Stomach (tissue), 9 donors: ENCODE results near the gene OR51B2. TPM values are rescaled to one million over a fixed set of nuclear protein-coding genes. Genes with fewer than 3 reads are reported as not detected.

Experiments used
- DNase-seq, 2 donors: peaks; one replicate each; pipeline versions ENCODE4 v3.0.0 to v3.0.0-alpha.2; 2013 to 2019
- H3K27ac ChIP-seq, 5 donors: fragments of 200-600 bp in 4 of 5; sonication (generic) in 4 of 5; one replicate each; pipeline ENCODE4 v1.5.1; 2013 to 2019; ENCODE audit warnings: mild to moderate bottlenecking in 1 of 5, moderate library complexity in 1 of 5
- H3K27me3 ChIP-seq, 3 donors: fragments of 200-600 bp; sonication (generic); one replicate each; pipeline ENCODE4 v1.5.1; 2017 to 2019; ENCODE audit warnings: mixed run types in 1 of 3
- H3K36me3 ChIP-seq, 4 donors: fragments of 200-600 bp; sonication (generic); 1 replicate in 3 of 4; 2 replicates in 1 of 4; pipeline ENCODE4 v1.5.1; 2016 to 2019
- H3K4me1 ChIP-seq, 4 donors: fragments of 200-600 bp; sonication (generic); one replicate each; pipeline ENCODE4 v1.5.1; 2016 to 2019
- H3K4me3 ChIP-seq, 4 donors: fragments of 200-600 bp; sonication (generic) in 3 of 4; one replicate each; pipeline ENCODE4 v1.5.1; 2016 to 2019; ENCODE audit warnings: mild to moderate bottlenecking in 1 of 4
- H3K9me3 ChIP-seq, 4 donors: fragments of 200-600 bp; sonication (generic); one replicate each; pipeline ENCODE4 v1.5.1; 2016 to 2019
- CTCF ChIP-seq, 7 experiments: fragments of 450-650 bp in 4 of 7; fragments of 200-600 bp in 3 of 7; sonication (generic) in 3 of 7; IDR thresholded peaks; one replicate each; pipeline ENCODE4 v1.5.1; 2016 to 2019; ENCODE audit warnings: antibody characterized with exemption in 7 of 7, control low read depth in 2 of 7, mild to moderate bottlenecking in 1 of 7
- EP300 ChIP-seq: sonication (generic); formaldehyde crosslinking; IDR thresholded peaks from one replicate; pipeline ENCODE4 v1.6.1; 2017; ENCODE audit warnings: antibody characterized with exemption
- POLR2A ChIP-seq, 4 donors: fragments of 450-650 bp; IDR thresholded peaks; one replicate each; pipeline ENCODE4 v1.6.1; 2016; ENCODE audit warnings: antibody characterized with exemption in 4 of 4, control low read depth in 2 of 4, mild to moderate bottlenecking in 1 of 4, moderate library complexity in 1 of 4
- POLR2AphosphoS5 ChIP-seq, 3 donors: sonication (generic); formaldehyde crosslinking; IDR thresholded peaks; one replicate each; pipeline ENCODE4 v1.6.1; 2016; ENCODE audit warnings: antibody characterized with exemption in 3 of 3
- WGBS, 5 donors: extraction: QIAGEN DNeasy Blood & Tissue Kit in 3 of 5; methylation state at CpG; one replicate each; pipeline versions ENCODE4 v1.1.5 to v1.1.7; 2013 to 2018; 5-methylcytosine and 5-hydroxymethylcytosine counted together
- intact Hi-C: fragments of 100-400 bp; cut with DNase I; formaldehyde crosslinking; loops from one replicate; pipeline ENCODE4 v1.15.1; 2023; ENCODE audit warnings: low total_unique reads
- polyA plus RNA-seq, 3 donors: library from polyadenylated mRNA; stranded (reverse); fragments of 200-250 nt; gene quantifications; one replicate each; pipeline ENCODE4 v1.2.3, GENCODE V29; 2013
- total RNA-seq, 5 donors: library from RNA; depleted of rRNA; stranded (reverse); fragments of >200 nt; gene quantifications; one replicate each; pipeline versions ENCODE4 v1.1.0 to v1.2.3, GENCODE V29; 2014 to 2016
- donor health status: healthy with polysubstance abuse.
- donor health status: Bipolar disorder and iron deficiency.
- donor health status: healthy.

The OR51B2 gene
- total and polyA plus RNA-seq, 8 donors: 0.92 TPM; not detected in 7

- DNase-seq: no peak
- H3K4me1 ChIP-seq: no peaks in the 10 kb centered on the region
- H3K27me3 ChIP-seq: no peaks in the 10 kb centered on the region
- no peaks in the 10 kb centered on the region for H3K36me3 ChIP-seq
- H3K4me3 ChIP-seq: no peak overlapping the region
- TF ChIP-seq POLR2AphosphoS5 (IDR thresholded peaks at IDR 0.05) (no peak), CTCF (IDR thresholded peaks at IDR 0.05) (no peak), EP300 (no peak), POLR2A (IDR thresholded peaks at IDR 0.05) (no peak)
- H3K9me3 ChIP-seq: no peaks in the 10 kb centered on the region
- intact Hi-C loops: no loop called here
- no peak overlapping the region for H3K27ac ChIP-seq
Measured at GRCh38 chr11:5289696-5290095, 34.4 kb downstream of the OR51B2 start.

- no peak for TF ChIP-seq CTCF (IDR thresholded peaks at IDR 0.05)
- no peak for TF ChIP-seq EP300
- TF ChIP-seq POLR2A (IDR thresholded peaks at IDR 0.05): no peak
- no peak for TF ChIP-seq POLR2AphosphoS5 (IDR thresholded peaks at IDR 0.05)
- no peaks in the 10 kb centered on the region for H3K9me3 ChIP-seq
- H3K4me3 ChIP-seq: no peak overlapping the region
- DNase-seq: no peak
- H3K27me3 ChIP-seq: no peaks in the 10 kb centered on the region
- no peak overlapping the region for H3K27ac ChIP-seq
- no peaks in the 10 kb centered on the region for H3K4me1 ChIP-seq
- 79 to 86% (median 83%) methylated on average over 6 of the region's 6 CpGs for WGBS, 5 donors
- intact Hi-C loops: no loop called here
- H3K36me3 ChIP-seq: no peaks in the 10 kb centered on the region
Measured at GRCh38 chr11:5288906-5289550, 35.1 kb downstream of the OR51B2 start.

GRCh38 chr11:5288108-5288905, 35.8 kb downstream of the OR51B2 start:
- WGBS, 5 donors: 62 to 70% (median 68%) methylated on average over 7 of the region's 7 CpGs
- no peak overlapping the region for H3K27ac ChIP-seq
- H3K36me3 ChIP-seq: no peaks in the 10 kb centered on the region
- no peaks in the 10 kb centered on the region for H3K9me3 ChIP-seq
- no peak overlapping the region for H3K4me3 ChIP-seq
- H3K27me3 ChIP-seq: no peaks in the 10 kb centered on the region
- DNase-seq: peak; percentile 37 to 43
- intact Hi-C loops: no loop called here
- no peaks in the 10 kb centered on the region for H3K4me1 ChIP-seq
- no peak for TF ChIP-seq POLR2AphosphoS5 (IDR thresholded peaks at IDR 0.05)
- TF ChIP-seq EP300: no peak
- TF ChIP-seq POLR2A (IDR thresholded peaks at IDR 0.05): no peak
- TF ChIP-seq CTCF (IDR thresholded peaks at IDR 0.05): no peak

GRCh38 chr11:5286901-5287300, 37.2 kb downstream of the OR51B2 start:
- intact Hi-C loops: no loop called here
- H3K36me3 ChIP-seq: no peaks in the 10 kb centered on the region
- no peaks in the 10 kb centered on the region for H3K27me3 ChIP-seq
- WGBS, 5 donors: 73 to 80% (median 79%) methylated on average over 3 of the region's 3 CpGs
- H3K4me3 ChIP-seq: no peak overlapping the region
- TF ChIP-seq EP300 (no peak), POLR2AphosphoS5 (IDR thresholded peaks at IDR 0.05) (no peak), CTCF (IDR thresholded peaks at IDR 0.05) (no peak), POLR2A (IDR thresholded peaks at IDR 0.05) (no peak)
- H3K4me1 ChIP-seq: no peaks in the 10 kb centered on the region
- H3K9me3 ChIP-seq: no peaks in the 10 kb centered on the region
- DNase-seq: no peak
- H3K27ac ChIP-seq: no peak overlapping the region
